WTC11 (cell line): ENCODE results near the gene TRAF3IP1. TPM values are rescaled to one million over a fixed set of nuclear protein-coding genes. Genes with fewer than 3 reads are reported as not detected.
A peak's percentile ranks its signal among the peaks of the same experiment; 100 is the strongest.

ENCODE experiments used
- ATAC-seq: fragments of 200-7000 bp; cut with Tn5 transposase; 2 replicates; pipeline ENCODE4 v1.10.0; 2021; ENCODE audit warnings: mild to moderate bottlenecking, moderate library complexity
- CTCF ChIA-PET: fragments of 300-600 bp; sonication (Branson Sonifier 250); formaldehyde crosslinking; loops from one replicate; lab custom pipeline; 2021; ENCODE audit warnings: antibody characterized with exemption; lab: Charles Lee
- POLR2A ChIA-PET: fragments of 350-600 bp; sonication (Branson Sonifier 250); formaldehyde crosslinking; loops from one replicate; lab custom pipeline; 2021; ENCODE audit warnings: antibody characterized with exemption; lab: Charles Lee
- DNase-seq: peaks from one replicate; pipeline ENCODE4 v3.0.0; 2021; ENCODE audit warnings: low spot score
- H3K27ac Mint-ChIP-seq: 2 replicates; pipeline ENCODE4 v1.8.0; 2021; ENCODE audit warnings: mixed read lengths
- H3K27me3 Mint-ChIP-seq: 2 replicates; pipeline ENCODE4 v1.8.0; 2021; ENCODE audit warnings: low read depth, mild to moderate bottlenecking, moderate library complexity, mixed read lengths
- H3K36me3 Mint-ChIP-seq: 2 replicates; pipeline ENCODE4 v1.8.0; 2021; ENCODE audit warnings: mixed read lengths
- H3K4me1 Mint-ChIP-seq: 2 replicates; pipeline ENCODE4 v1.8.0; 2022; ENCODE audit warnings: mixed read lengths
- H3K4me3 Mint-ChIP-seq: 2 replicates; pipeline ENCODE4 v1.8.0; 2021; ENCODE audit warnings: mild to moderate bottlenecking, moderate library complexity, mixed read lengths
- H3K9me3 Mint-ChIP-seq: 2 replicates; pipeline ENCODE4 v1.8.0; 2021; ENCODE audit warnings: mixed read lengths
- CREB1 ChIP-seq: sonication (generic); formaldehyde crosslinking; IDR thresholded peaks from 2 replicates; pipeline ENCODE4 v1.8.0; 2023; ENCODE audit warnings: mild to moderate bottlenecking, missing genetic modification reagents
- CTCF ChIP-seq: fragments of 200-600 bp; IDR thresholded peaks from 2 replicates; pipeline ENCODE4 v1.8.0; 2022; ENCODE audit warnings: antibody characterized with exemption
- ELF4 ChIP-seq: sonication (generic); formaldehyde crosslinking; IDR thresholded peaks from 2 replicates; pipeline ENCODE4 v1.8.1; 2022; ENCODE audit warnings: low read depth, mild to moderate bottlenecking, moderate library complexity, missing genetic modification reagents
- ERG ChIP-seq: fragments of 250-450 bp; sonication (Bioruptor Pico); IDR thresholded peaks from 2 replicates; pipeline ENCODE4 v1.8.0; 2021; ENCODE audit warnings: mild to moderate bottlenecking
- ESRRA ChIP-seq: sonication (generic); formaldehyde crosslinking; IDR thresholded peaks from 2 replicates; pipeline ENCODE4 v1.8.1; 2022; ENCODE audit warnings: mild to moderate bottlenecking, missing genetic modification reagents, borderline replicate concordance
- ETV6 ChIP-seq: sonication (generic); formaldehyde crosslinking; IDR thresholded peaks from 2 replicates; pipeline ENCODE4 v1.8.1; 2022; ENCODE audit warnings: mild to moderate bottlenecking, missing genetic modification reagents
- IRF1 ChIP-seq: sonication (generic); formaldehyde crosslinking; IDR thresholded peaks from 2 replicates; pipeline ENCODE4 v1.8.0; 2023; ENCODE audit warnings: missing genetic modification reagents
- MXD4 ChIP-seq: fragments of 250-450 bp; sonication (Bioruptor Pico); IDR thresholded peaks from 2 replicates; pipeline ENCODE4 v1.8.0; 2021; ENCODE audit warnings: mild to moderate bottlenecking, moderate library complexity, borderline replicate concordance
- NFATC4 ChIP-seq: fragments of 250-450 bp; sonication (Bioruptor Pico); IDR thresholded peaks from 2 replicates; pipeline ENCODE4 v1.9.0; 2021; ENCODE audit warnings: mild to moderate bottlenecking
- NR2C2 ChIP-seq: sonication (generic); formaldehyde crosslinking; IDR thresholded peaks from 2 replicates; pipeline ENCODE4 v1.8.0; 2022; ENCODE audit warnings: mild to moderate bottlenecking, missing genetic modification reagents
- RELA ChIP-seq: sonication (generic); formaldehyde crosslinking; IDR thresholded peaks from 2 replicates; pipeline ENCODE4 v1.8.1; 2022; ENCODE audit warnings: missing genetic modification reagents, mild to moderate bottlenecking, borderline replicate concordance
- SP1 ChIP-seq: sonication (generic); formaldehyde crosslinking; conservative IDR thresholded peaks from 2 replicates; pipeline ENCODE4 v1.8.1; 2022; ENCODE audit warnings: missing genetic modification reagents
- TEAD4 ChIP-seq: sonication (generic); formaldehyde crosslinking; IDR thresholded peaks from 2 replicates; pipeline ENCODE4 v1.8.0; 2022; ENCODE audit warnings: mild to moderate bottlenecking, missing genetic modification reagents
- ZBTB21 ChIP-seq: sonication (generic); formaldehyde crosslinking; IDR thresholded peaks from 2 replicates; pipeline ENCODE4 v1.8.1; 2023; ENCODE audit warnings: mild to moderate bottlenecking, missing genetic modification reagents, borderline replicate concordance
- ZNF121 ChIP-seq: sonication (generic); formaldehyde crosslinking; IDR thresholded peaks from 2 replicates; pipeline ENCODE4 v1.8.0; 2023; ENCODE audit warnings: missing genetic modification reagents
- ZNF232 ChIP-seq: sonication (generic); formaldehyde crosslinking; IDR thresholded peaks from 2 replicates; pipeline ENCODE4 v1.8.0; 2022; ENCODE audit warnings: mild to moderate bottlenecking, missing genetic modification reagents
- ZNF396 ChIP-seq: fragments of 250-450 bp; sonication (Bioruptor Pico); IDR thresholded peaks from 2 replicates; pipeline ENCODE4 v1.8.0; 2021; ENCODE audit warnings: mild to moderate bottlenecking, moderate library complexity, borderline replicate concordance
- ZNF423 ChIP-seq: fragments of 250-450 bp; sonication (Bioruptor Pico); IDR thresholded peaks from 2 replicates; pipeline ENCODE4 v2.1.2; 2022; ENCODE audit warnings: mild to moderate bottlenecking, moderate library complexity
- ZNF671 ChIP-seq: fragments of 250-450 bp; sonication (Bioruptor Pico); IDR thresholded peaks from 2 replicates; pipeline ENCODE4 v1.8.0; 2021; ENCODE audit warnings: mild to moderate bottlenecking
- total RNA-seq: library from RNA; stranded (reverse); gene quantifications from 3 replicates; pipeline ENCODE4 v1.2.3, GENCODE V29; 2021
- TF ChIP-seq, protein P1 (sequence below): sonication (generic); formaldehyde crosslinking; IDR thresholded peaks from 2 replicates; pipeline ENCODE4 v1.8.0; 2022; ENCODE audit warnings: mild to moderate bottlenecking, missing genetic modification reagents
- TF ChIP-seq, protein P2 (sequence below): sonication (generic); formaldehyde crosslinking; IDR thresholded peaks from 2 replicates; pipeline ENCODE4 v1.8.0; 2022; ENCODE audit warnings: missing genetic modification reagents
- TF ChIP-seq, protein P3 (sequence below): sonication (generic); formaldehyde crosslinking; IDR thresholded peaks from 2 replicates; pipeline ENCODE4 v1.8.1; 2022; ENCODE audit warnings: mild to moderate bottlenecking, moderate library complexity, missing genetic modification reagents

The TRAF3IP1 gene
- total RNA-seq, 1 experiment from 2014 or later: 18.7 TPM

GRCh38 chr2:238407566-238407965, 87.2 kb downstream of the TRAF3IP1 start:
- CTCF ChIA-PET: no interaction called here
- no peaks in the 10 kb centered on the region for H3K9me3 Mint-ChIP-seq
- no peaks in the 10 kb centered on the region for H3K36me3 Mint-ChIP-seq
- no peak overlapping the region for H3K4me3 Mint-ChIP-seq
- ATAC-seq (no peak), DNase-seq (no peak)
- POLR2A ChIA-PET: no interaction called here
- H3K4me1 Mint-ChIP-seq: peaks cover 20% of the 10 kb centered on the region
- H3K27me3 Mint-ChIP-seq: no peaks in the 10 kb centered on the region
- H3K27ac Mint-ChIP-seq: peak overlapping the region; percentile 23; the same call in 1 of the 2 replicates
- no peak for TF ChIP-seq IRF1 (CRISPR knock-in tag)
- TF ChIP-seq NR2C2 (CRISPR knock-in tag): no peak
- TF ChIP-seq ZNF121: no peak

- ATAC-seq (no peak; the same call in 1 of the 2 replicates), DNase-seq (no peak)
- Mint-ChIP-seq H3K36me3 (no peaks in the 10 kb centered on the region), H3K4me3 (no peak overlapping the region), H3K9me3 (no peaks in the 10 kb centered on the region), H3K27ac (no peak overlapping the region), H3K27me3 (no peaks in the 10 kb centered on the region), H3K4me1 (peaks cover 19% of the 10 kb centered on the region)
- ChIA-PET POLR2A (no interaction called here), CTCF (interaction anchor here (1.1 to 1.4 kb wide), 2 partner anchors 24 to 41 kb away, joined by 4 to 5 read pairs; no protein-coding TSS in a partner anchor)
- TF ChIP-seq ZNF121: 0 out of 2 replicates have a peak, but pooled peaks have one; percentile 11
- TF ChIP-seq ETV6 (CRISPR knock-in tag): no peak
- no peak for TF ChIP-seq ZNF423 (CRISPR knock-in tag)
- TF ChIP-seq, protein P1, sequence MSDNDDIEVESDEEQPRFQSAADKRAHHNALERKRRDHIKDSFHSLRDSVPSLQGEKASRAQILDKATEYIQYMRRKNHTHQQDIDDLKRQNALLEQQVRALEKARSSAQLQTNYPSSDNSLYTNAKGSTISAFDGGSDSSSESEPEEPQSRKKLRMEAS (CRISPR knock-in tag): no peak
- no peak for TF ChIP-seq ERG (CRISPR knock-in tag)
- TF ChIP-seq CREB1 (CRISPR knock-in tag): no peak
- no peak for TF ChIP-seq ZNF671 (CRISPR knock-in tag)
- no peak for TF ChIP-seq NFATC4
- no peak for TF ChIP-seq ZNF396
Measured at GRCh38 chr2:238408615-238409340, 88.5 kb downstream of the TRAF3IP1 start.

- CTCF ChIA-PET: interaction anchor here (0.9 to 1.4 kb wide), 4 partner anchors 24 to 52 kb away, joined by 3 to 5 read pairs (median 4); no protein-coding TSS in a partner anchor
- Mint-ChIP-seq H3K4me1 (peaks cover 13% of the 10 kb centered on the region), H3K9me3 (no peaks in the 10 kb centered on the region), H3K36me3 (no peaks in the 10 kb centered on the region), H3K27ac (0 out of 2 replicates have a peak overlapping the region, but pooled peaks have one; percentile 36), H3K4me3 (no peak overlapping the region), H3K27me3 (no peaks in the 10 kb centered on the region)
- ATAC-seq (no peak), DNase-seq (no peak)
- POLR2A ChIA-PET: no interaction called here
- TF ChIP-seq RELA (CRISPR knock-in tag): no peak
- no peak for TF ChIP-seq TEAD4
- TF ChIP-seq MXD4 (CRISPR knock-in tag): no peak
- TF ChIP-seq, protein P2, sequence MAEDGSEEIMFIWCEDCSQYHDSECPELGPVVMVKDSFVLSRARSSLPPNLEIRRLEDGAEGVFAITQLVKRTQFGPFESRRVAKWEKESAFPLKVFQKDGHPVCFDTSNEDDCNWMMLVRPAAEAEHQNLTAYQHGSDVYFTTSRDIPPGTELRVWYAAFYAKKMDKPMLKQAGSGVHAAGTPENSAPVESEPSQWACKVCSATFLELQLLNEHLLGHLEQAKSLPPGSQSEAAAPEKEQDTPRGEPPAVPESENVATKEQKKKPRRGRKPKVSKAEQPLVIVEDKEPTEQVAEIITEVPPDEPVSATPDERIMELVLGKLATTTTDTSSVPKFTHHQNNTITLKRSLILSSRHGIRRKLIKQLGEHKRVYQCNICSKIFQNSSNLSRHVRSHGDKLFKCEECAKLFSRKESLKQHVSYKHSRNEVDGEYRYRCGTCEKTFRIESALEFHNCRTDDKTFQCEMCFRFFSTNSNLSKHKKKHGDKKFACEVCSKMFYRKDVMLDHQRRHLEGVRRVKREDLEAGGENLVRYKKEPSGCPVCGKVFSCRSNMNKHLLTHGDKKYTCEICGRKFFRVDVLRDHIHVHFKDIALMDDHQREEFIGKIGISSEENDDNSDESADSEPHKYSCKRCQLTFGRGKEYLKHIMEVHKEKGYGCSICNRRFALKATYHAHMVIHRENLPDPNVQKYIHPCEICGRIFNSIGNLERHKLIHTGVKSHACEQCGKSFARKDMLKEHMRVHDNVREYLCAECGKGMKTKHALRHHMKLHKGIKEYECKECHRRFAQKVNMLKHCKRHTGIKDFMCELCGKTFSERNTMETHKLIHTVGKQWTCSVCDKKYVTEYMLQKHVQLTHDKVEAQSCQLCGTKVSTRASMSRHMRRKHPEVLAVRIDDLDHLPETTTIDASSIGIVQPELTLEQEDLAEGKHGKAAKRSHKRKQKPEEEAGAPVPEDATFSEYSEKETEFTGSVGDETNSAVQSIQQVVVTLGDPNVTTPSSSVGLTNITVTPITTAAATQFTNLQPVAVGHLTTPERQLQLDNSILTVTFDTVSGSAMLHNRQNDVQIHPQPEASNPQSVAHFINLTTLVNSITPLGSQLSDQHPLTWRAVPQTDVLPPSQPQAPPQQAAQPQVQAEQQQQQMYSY (CRISPR knock-in tag): no peak
- TF ChIP-seq, protein P3, sequence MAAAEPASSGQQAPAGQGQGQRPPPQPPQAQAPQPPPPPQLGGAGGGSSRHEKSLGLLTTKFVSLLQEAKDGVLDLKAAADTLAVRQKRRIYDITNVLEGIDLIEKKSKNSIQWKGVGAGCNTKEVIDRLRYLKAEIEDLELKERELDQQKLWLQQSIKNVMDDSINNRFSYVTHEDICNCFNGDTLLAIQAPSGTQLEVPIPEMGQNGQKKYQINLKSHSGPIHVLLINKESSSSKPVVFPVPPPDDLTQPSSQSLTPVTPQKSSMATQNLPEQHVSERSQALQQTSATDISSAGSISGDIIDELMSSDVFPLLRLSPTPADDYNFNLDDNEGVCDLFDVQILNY: no peak
- no peak for TF ChIP-seq SP1 (CRISPR knock-in tag)
- no peak for TF ChIP-seq ELF4 (CRISPR knock-in tag)
- no peak for TF ChIP-seq ZBTB21 (CRISPR knock-in tag)
- no peak for TF ChIP-seq ZNF232 (CRISPR knock-in tag)
- no peak for TF ChIP-seq CTCF
- TF ChIP-seq ESRRA: no peak
Measured at GRCh38 chr2:238409341-238410199, 89.3 kb downstream of the TRAF3IP1 start.
